Myocyte (in vitro differentiated cells): Measurements from ENCODE around the gene VCPKMT. TPM values are rescaled to one million over a fixed set of nuclear protein-coding genes. Genes with fewer than 3 reads are reported as not detected.
"Not testable (repeated sequence)": the region's sequence is repeated elsewhere in the genome, so short reads cannot be mapped to it uniquely, and the experiment has no call there.

Experiments
- DNase-seq: peaks from one replicate; pipeline ENCODE4 v3.0.0-alpha.2; 2012; ENCODE audit warnings: low read depth
- total RNA-seq: library from RNA; depleted of rRNA; stranded (reverse); fragments of >200 nt; gene quantifications from 2 replicates; pipeline ENCODE4 v1.2.3, GENCODE V29; 2014

The VCPKMT gene
- total RNA-seq, 1 donor from 2014 or later = 11.4 TPM

- no peak for DNase-seq
Observed at GRCh38 chr14:50093496-50093895, 22.9 kb downstream of the VCPKMT start.

GRCh38 chr14:50092006-50092555 lies 24.3 kb downstream of the VCPKMT start:
- no peak for DNase-seq

GRCh38 chr14:50091240-50091913 lies 25.0 kb downstream of the VCPKMT start:
- no peak for DNase-seq

- DNase-seq = no peak
Observed at GRCh38 chr14:50089208-50089607, 27.2 kb downstream of the VCPKMT start.

GRCh38 chr14:50088731-50089130 lies 27.6 kb downstream of the VCPKMT start:
- no peak for DNase-seq

GRCh38 chr14:50088117-50088515 lies 28.3 kb downstream of the VCPKMT start:
- no peak for DNase-seq

GRCh38 chr14:50087341-50088116 lies 28.8 kb downstream of the VCPKMT start:
- DNase-seq = no peak

- no peak for DNase-seq
Observed at GRCh38 chr14:50086321-50086711, 30.1 kb downstream of the VCPKMT start.

GRCh38 chr14:50085570-50086320 lies 30.6 kb downstream of the VCPKMT start:
- peak; percentile 22 for DNase-seq

GRCh38 chr14:50084666-50085065 lies 31.7 kb downstream of the VCPKMT start:
- DNase-seq = no peak

GRCh38 chr14:50083467-50084337 lies 32.7 kb downstream of the VCPKMT start:
- DNase-seq = peak; percentile 46

- DNase-seq = no peak
Observed at GRCh38 chr14:50082784-50083466, 33.4 kb downstream of the VCPKMT start.

- no peak for DNase-seq
Observed at GRCh38 chr14:50082308-50082742, 34.0 kb downstream of the VCPKMT start.

GRCh38 chr14:50079103-50079502 lies 37.3 kb downstream of the VCPKMT start:
- DNase-seq = not testable (repeated sequence)

- DNase-seq = not testable (repeated sequence)
Observed at GRCh38 chr14:50073663-50074062, 42.7 kb downstream of the VCPKMT start.

- DNase-seq = no peak
Observed at GRCh38 chr14:50072395-50072794, 44.0 kb downstream of the VCPKMT start.

GRCh38 chr14:50070840-50071548 lies 45.4 kb downstream of the VCPKMT start:
- DNase-seq = no peak

GRCh38 chr14:50070230-50070629 lies 46.1 kb downstream of the VCPKMT start:
- no peak for DNase-seq

GRCh38 chr14:50069325-50069724 lies 47.0 kb downstream of the VCPKMT start:
- DNase-seq = no peak
